ENCODE data around the gene ADAMTS17.

- TF ChIP-seq CTCF (IDR thresholded peaks at IDR 0.05) (no peak), POLR2A (IDR thresholded peaks at IDR 0.05) (no peak)
These were observed 375.0 kb downstream of the ADAMTS17 start for GRCh38 chr15:99966815-99967214.

All from right lobe of liver (tissue), 4 donors.